DMS153 (cell line): ENCODE measurements around the gene TBC1D17.

ENCODE experiments used
- DNase-seq: peaks from one replicate; lab custom pipeline; 2025; lab: John Stamatoyannopoulos, UW

TBC1D17 gene

DNA sequence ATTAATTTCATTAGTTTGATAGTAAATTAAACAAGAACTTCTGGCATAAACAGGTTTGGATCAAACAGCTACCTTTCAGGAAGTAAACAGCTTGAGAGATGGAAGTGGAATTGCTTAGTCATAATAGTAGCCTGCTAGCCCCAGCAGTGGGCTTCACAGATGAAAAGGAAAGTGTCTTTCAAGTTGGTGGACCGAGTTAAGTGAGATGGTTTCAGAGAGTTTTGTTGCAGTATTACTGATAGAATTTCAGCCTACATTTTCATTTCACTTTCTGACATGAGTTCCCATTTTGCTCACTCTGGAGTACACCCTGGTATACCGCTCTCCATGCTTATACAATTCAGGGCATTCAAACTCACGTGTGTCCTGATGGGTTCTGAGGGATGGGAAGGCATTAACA is 28.6 kb upstream of the TBC1D17 start:
- DNase-seq: no peak

DNA sequence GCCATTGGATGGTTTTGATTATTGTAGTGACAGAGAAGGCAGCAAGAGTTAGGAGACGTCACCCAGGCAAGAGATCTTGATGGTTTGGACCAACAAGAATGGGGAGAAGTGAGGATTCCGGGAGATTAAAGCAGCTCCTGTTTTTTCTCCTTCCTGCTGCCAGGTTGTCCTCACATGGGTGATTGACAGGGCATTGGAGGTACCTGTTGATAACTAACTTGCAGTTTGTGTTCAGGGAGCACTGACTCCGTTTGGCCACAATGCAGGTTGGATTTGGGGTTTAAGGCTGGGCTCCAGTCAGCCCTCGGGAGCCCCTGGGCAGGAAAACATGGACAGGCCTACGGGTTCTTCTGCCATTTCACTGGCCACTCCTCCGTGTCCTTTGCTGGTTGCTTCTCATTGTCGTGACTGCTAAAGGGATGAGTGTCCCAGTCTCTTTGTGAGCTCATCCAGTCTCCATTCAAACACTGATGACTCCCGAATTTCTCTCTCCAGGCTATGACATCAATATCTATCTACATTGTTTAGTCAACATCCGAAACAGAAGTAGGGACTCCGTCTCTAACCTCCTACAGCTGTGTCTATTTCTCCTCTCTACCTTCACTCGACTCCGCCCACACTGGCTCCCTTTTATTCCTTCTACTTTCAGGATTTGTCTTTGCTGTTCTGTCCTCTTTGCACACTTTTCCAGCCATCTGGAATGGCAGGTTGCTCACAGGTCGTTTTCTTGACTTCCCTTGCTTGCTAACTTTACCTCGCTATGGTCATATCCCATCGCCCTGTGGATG is 27.9 kb upstream of the TBC1D17 start:
- DNase-seq: no peak

DNA sequence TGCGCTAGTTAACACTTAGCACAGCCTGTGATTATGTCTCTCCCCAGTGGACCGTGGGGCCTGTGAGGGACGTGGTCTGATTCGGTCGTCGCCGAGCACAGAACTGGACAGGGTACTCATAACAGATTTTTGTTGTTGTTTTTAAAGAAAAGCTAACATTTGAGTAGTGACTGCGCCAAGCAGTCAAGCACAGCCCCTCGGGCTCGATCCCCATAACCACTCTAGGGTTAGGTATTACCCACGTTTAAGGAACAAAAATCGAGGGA is 27.3 kb upstream of the TBC1D17 start:
- DNase-seq: no peak

DNA sequence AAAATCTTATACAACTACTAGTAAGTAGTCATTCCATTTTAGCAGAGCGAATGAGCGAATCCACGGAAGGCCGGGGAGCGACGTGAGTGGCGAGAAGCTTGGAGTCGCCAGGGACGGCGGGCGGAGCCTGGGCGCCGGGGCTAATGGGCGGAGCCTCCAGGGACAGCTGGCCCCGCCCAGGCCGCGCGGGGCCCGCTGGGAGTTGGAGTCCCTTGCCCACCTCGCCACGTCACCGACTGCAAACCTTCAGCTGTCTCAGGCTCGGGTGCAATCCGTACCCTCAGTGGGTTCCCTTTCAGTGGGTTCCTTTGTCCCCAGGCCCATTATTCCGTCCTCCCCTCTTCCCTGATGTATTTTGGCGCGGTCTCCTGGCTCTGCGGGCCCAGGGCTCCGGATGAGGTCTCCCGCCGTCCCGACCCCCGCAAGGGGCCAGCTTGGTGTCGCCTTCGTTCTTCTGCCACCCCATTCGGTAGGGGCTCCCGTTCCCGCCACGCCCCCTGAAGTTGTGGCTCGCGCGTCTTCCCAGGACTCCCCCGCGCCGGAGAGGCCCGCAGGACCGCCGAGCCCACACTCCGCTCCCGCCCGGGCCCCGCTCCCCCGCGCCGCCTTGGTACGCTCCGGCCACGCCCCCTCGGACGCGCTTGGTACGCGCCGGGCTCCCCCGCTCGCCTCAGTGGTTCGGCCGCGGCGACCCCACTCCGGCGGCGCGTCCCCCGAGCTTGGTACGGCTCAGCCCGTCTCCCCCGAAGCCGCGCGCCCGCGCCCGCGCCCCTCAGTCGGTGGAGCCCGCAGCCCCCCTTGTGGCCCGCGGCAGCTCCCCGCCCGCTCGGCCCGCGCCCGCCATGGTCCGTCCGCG is 26.8 kb upstream of the TBC1D17 start, which contains the start of gene PTOV1:
Gene PTOV1, plus strand, starts transcription at position 673 of the 856 bp plus-strand sequence.
- peak; percentile 82 for DNase-seq

DNA sequence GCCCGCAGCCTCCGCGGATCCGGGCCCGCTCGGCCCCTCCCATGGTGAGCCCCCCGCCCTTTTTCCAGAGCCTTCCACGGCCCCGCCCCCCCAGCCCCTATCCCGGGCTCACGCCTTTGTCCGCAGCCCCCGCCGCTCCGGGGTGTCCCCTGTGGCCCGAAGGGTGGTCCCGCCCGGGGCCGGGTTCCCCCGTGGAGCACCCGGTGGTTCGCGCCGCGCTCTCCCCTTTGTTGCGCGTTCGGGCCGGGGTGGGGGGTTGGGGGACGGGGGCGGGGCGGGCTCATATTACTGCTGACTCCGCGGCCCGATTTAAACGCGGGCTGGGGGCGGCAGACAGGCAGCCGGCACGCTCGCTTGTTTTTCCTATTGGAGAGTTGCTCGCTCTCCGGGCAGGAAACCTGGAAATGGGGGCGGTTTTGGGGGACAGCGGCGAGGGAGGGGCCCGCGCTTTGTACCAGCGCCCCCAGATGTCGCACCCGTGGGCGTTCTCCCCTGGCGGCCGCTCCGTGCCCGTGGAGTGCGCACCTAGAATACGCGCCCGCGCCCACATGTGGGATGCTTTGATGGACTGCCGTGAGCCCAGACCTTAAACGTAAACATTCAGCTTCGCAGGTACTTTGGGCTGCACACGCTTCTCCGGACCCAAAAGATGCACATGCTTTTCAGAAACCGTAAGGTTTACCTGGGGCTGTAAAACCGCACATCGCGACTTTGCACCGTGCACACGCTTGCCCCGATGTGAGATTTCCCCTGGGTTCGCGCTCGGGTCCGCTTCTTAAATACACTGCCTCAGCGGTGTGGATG is 25.8 kb upstream of the TBC1D17 start:
- DNase-seq: no peak

DNA sequence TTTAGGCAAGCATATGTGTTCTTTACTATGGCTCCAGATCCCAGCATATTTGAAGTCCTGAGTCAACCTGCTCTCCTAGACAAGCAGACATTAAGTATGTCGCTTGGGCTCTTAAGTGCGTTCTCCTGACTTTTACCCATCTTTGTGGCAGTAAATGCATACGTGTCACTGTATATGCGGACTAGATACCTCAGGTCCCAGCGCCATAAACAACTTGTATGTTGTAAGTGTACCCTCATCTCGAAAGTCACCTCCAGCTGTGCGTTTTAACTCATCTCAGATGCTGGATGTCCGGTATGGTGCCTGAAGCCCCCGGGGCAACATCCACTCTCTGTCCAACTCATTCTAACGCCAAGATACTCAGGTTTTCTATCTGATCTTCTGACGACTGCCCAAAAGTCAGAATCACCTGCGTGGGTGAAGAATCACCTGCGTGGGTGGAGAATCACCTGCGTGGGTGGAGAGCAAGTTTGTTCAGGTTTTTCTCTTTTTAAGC is 24.8 kb upstream of the TBC1D17 start:
- DNase-seq: no peak

DNA sequence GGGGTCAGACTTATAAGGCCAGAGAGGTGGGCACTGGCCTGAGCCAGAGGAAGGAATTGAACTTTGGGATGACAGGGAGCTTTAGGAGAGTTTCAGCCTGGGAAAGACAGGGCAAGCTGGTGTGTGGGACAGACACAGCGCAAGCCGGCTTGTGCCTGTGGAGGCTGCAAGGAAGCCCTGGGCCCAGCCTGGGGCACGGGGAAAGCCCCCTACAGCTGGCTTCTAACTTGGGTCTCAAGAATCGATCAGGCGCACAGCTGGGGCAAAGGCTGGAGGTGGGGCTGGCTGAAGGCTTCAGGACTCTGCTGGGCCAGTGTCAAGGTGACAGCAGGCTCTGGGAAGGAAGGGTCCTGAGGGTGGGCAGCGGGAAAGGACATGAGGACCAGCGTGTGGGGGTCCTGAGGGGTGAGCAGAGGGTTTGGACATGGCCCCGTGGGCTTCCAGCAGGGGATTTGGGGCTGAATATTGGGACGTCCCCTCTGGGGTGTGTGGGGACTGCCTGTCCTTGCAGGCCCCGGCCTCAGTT is 23.6 kb upstream of the TBC1D17 start:
- DNase-seq: no peak

DNA sequence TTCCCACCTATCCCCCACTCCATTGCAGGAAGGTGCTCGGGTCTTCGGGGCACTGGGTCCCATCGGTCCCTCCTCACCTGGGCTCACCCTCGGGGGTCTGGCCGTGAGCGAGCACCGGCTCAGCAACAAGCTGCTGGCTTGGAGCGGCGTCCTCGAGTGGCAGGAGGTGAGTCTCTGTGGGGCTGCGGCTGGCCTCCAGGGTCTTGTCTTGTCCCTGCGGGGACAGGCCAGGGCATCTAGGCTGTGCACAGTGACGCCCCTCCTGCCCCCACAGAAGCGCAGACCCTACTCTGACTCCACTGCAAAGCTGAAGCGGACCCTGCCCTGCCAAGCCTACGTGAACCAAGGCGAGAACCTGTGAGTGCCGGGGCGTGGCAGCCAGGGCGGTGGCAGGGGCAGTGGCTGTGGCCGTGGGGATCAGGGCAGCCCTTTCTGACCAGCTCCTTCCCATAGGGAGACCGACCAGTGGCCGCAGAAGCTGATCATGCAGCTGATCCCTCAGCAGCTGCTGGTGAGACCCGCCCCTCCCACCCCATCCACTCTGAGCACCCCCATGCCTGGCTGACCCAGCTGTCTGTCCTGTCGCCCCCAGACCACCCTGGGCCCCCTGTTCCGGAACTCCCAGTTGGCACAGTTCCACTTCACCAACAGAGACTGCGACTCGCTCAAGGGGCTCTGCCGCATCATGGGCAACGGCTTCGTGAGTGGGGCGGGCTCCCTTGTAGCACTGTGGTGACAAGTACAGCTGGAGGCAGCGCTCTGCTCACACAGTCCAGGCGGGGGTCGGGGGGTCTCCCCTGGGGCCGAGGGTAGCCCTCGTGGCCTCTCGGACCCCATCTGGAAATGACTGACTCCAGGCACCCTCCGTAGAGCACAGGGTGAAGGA is 22.9 kb upstream of the TBC1D17 start:
- no peak for DNase-seq

DNA sequence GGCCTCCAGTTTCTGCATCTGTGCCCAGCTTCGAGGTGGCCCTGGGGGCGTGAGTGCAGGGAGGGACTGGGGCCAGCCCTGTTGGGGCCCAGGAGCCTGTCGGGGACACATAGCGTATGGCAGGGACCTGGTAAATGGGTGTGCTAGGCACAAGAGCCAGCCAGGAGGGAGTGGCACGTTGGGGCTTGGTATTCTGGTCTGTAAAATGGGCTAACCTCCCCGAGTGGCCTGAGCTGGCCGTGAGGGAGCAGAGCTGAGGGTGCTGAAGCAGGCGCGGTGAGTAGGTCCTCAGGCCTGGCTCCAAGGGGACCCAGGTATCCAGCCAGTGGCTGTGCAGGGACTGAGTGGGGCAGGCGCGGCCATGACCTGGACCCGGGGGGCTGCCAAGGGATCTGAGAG is 22.2 kb upstream of the TBC1D17 start:
- DNase-seq: no peak

DNA sequence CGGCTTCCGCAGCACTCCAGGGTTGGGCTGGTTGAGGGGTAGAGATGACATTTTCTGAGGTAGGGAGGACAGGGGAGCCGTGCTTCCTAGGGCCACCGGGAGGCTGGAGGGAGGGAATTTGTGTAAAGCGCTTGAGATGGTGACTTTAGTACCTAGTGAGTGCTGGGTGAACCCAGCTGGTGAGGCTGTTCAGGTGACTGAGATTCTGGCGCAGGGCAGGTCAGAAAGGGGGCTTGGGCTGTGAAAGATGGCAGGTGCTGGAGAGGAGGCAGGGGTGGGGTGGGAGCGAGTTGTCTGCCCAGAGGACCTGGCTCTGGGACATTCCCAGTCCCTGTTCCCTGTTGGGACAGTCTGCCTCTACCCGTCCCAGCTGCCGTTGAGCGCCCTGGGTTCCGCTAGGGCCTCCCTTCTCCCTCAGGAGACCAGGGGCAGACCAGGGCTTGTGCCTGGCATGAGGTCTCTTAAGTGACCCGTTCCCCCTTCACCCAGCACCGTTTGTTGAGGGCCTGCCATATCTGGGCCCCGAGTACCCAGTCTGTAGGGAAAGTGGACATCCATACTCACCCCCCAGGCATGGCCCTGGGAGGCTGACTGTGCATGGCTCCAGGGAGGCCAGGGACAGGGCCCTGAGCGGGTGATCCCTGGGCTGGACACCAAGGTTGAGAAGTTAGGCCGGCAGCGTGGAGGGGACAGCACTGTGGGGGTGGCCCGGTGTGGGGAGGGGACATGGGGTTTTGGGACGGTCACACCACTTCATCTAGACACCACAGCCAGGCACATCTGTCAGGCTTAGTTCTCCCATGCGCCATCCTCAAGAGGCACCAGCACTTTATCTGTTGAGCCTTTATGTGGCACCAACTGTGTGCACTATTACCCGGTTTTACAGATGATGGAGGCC is 21.6 kb upstream of the TBC1D17 start:
- no peak for DNase-seq

DNA sequence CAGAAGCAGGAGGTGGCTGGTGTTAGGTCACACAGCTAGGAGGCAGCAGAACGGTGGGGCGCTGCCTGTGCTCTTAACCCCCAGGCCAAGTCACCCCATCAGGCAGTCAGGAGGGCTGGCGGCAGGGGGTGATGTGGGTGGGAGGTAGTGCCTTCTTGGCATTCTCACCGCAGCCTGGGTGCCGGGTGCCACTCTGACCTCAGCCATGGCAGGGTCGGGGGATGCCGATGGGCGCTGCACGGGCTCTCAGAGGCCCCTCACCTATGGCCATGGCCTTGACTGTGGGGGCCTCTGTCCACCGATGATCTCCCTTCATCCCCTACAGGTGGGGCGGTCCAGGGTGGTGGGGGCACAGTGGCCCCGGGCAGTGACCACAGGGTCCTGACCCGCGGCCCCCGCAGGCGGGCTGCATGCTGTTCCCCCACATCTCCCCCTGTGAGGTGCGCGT is 20.9 kb upstream of the TBC1D17 start:
- no peak for DNase-seq

DNA sequence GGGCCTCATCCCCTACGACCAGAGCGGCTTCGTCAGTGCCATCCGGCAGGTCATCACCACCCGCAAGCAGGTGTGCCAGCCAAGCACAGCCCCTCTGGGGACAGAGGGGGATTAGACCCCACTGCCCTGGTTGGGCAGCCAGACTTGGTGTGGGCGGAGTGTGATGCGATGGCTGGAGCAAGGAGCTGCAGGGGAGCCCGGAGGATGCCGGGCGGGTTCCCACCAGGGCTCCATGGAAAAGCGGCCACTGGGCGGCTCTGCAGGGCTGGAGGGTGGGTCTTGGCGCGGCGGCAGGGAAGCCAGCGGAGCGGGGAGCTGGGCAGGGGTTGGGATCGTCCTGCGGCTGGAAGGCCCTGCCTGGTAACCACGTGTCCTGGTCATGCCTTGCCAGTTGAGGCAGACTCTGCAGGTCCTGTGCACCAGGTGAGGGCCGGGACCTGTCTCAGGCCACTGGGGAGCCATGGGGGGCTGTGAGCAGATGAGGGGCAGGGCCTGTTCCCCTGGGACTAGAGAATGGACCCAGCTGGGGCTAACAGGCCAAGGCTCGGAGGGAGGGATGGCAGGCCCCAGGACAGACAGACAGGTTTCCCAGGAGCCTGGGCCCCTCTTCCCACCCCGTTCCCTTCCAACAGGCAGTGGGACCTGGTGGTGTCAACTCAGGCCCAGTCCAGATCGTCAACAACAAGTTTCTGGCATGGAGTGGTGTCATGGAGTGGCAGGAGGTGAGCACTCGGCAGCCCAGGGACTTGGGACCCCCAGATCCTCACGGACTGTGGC is 20.3 kb upstream of the TBC1D17 start:
- DNase-seq: no peak

DNA sequence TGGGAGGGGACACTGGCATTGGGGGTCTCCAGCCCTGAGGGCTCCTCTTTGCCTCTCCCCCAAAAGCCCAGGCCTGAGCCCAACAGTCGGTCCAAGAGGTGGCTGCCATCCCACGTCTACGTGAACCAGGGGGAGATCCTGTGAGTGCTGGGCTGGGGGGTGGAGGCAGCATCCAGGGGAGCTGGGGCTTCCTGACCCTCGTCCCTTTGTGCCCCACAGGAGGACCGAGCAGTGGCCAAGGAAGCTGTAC is 19.7 kb upstream of the TBC1D17 start:
- DNase-seq: no peak

DNA sequence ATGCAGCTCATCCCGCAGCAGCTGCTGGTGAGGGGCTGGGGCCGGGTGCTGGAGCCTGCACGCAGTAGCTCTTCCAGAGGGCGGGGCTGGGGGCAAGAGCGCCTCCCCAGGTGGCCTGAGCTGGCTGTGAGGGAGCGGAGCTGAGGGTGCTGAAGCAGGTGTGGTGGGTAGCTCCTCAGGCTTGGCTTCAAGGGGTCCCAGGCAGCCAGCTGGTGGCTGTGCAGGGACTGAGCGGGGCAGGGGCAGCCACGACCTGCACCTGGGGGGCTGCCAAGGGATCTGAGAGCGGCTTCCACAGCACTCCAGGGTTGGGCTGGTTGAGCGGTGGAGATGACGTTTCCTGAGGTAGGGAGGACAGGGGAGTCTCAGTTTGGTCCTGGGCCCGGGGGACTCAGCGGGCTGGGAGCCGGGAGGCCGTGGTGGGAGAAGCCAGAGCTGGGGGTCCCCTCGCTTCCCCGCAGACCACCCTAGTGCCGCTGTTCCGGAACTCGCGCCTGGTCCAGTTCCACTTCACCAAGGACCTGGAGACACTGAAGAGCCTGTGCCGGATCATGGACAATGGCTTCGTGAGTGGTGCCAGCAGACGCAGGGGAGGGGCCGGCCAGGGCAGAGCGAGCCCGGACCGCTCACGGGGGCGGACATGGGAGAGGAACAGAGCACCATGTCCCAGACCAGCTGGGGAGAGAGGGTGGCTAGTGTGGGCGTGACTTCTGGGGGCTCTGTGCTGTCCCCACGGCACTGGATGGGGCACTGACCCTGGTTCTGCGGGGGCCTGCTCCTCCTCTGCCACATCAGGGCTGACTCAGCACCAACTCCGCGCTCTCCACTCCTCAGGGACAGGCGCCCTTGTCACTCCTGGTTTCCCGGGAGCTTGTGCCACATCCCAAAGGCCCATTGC is 19.2 kb upstream of the TBC1D17 start:
- no peak for DNase-seq

DNA sequence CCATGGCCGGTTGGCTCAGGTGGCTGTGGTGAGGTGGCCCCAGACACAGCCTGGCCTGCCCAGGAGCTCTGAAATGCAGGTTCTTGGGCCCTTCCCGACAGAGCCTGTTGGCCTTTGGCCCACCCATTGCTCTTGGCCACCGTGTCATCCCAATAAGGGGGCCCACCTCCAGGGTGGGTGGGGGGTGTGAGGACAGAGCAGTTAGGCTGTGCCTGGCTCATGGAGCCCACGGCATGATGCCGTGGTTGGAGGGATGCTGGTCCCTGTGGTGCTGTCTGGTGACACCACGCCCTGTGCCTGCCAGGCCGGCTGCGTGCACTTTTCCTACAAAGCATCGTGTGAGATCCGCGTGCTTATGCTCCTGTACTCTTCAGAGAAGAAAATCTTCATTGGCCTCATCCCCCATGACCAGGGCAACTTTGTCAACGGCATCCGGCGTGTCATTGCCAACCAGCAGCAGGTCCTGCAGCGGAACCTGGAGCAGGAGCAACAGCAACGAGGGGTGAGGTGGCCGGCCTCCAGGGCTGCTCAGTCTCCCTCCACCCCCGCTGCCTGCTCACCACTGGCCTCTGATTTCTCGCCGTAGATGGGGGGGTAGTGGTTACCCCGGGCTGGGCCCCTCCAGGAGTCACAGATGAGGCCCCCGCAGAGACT is 17.7 kb upstream of the TBC1D17 start:
- DNase-seq: no peak

DNA sequence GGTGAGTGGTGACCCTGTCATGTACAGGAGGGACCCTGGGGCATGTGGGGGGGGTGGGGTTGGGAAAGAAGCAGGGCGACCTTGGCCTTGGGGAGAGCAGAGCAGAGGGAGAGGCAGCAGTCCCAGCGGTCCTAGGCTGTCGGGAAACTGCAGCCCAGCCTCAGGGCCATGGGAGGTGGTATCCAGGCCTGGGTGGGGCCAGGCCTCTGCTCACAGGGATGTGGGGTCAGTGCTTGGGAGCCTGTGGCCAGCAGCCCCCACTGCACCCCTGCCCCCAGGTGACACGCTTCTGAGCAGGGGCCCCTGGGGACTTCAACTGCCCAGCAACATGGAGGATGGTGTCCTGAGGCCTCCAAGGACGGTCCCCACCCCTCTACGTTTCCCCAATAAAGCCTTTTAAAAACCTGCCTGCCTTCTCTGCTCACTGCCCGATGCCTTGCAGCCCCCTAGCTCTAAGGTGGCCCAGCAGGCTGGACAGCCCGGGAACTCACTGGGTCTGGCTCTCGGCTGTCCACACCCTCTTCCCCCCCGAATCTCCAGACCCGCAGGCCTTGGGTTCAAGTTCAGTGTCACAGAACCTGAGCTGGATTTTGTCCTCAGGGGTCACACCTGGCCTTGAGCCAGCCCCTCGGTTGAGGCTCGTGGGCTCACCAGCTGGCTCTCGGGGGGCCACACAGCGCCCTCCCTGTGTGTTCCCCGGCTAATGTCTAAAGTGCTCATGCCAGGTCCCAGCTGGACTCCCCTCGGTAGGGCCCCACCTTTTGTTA is 17.0 kb upstream of the TBC1D17 start:
- no peak for DNase-seq

DNA sequence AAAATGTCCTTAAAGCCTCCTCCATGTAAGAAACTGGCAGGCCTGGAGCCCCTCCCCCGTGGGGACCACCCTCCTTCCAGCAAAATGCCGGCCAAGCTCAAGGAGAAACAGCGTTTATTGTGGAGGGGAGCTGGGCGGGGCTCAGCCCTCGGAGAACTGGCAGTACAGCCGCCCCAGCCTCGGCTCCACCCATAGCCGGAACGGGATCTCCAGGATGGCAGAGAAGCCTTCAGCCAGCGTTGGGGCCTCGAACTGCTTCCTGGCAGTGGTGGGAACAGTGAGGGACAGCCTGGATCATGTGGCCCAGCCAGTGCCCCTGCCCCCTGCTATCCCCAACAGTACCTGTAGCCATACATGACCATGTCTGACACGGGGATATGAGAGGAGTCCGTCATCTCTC is 16.4 kb upstream of the TBC1D17 start:
- DNase-seq: no peak
